ENCODE results near the gene SLC46A2.

The SLC46A2 gene

DNA sequence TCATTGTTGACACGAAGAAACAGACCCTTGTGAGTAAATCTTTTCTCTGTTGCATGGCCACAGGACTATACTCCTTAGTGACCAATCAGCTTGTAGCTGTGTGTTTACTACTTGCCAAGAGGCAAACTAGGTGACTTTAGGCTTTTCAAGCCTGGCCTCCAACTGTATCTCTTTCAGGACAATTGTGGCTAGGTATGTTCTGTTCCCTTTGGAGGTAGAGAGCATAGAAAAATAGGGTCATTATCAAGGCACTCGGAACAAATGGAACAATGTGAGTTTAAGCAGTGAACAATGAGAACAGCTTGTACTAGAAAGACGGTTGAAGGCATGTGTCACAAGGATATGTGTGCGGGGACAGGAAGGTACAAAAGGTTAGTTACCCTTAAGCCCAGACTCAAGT lies 48.1 kb downstream of the SLC46A2 start:
- DNase-seq (ENCODE audit: insufficient read length, low spot score) (no peak), FAIRE-seq (no peak)
- TF ChIP-seq POLR2A (IDR thresholded peaks at IDR 0.05; ENCODE audit: low read depth, low read length) = no peak

DNA sequence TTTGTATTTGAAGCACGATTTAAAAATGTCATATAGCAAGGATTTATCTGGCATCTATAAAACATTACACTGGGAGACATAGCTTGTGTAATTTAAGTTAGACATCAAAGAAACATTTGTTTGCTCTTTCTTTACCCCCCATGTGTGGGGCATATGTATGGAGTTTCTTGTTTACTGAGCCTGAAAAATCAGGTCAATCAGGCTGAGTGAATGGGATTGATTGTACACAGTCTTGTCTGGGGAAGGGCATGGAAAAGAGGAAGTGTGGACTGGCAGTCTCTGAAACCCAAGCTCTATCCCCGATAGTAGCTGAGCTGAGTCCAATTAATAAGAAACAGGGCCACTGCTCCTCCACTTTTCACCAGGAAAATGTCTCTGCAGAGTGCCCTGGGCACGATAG lies 49.4 kb downstream of the SLC46A2 start:
- no peak for TF ChIP-seq POLR2A (IDR thresholded peaks at IDR 0.05; ENCODE audit: low read depth, low read length)
- FAIRE-seq (no peak), DNase-seq (ENCODE audit: insufficient read length, low spot score) (no peak)

DNA sequence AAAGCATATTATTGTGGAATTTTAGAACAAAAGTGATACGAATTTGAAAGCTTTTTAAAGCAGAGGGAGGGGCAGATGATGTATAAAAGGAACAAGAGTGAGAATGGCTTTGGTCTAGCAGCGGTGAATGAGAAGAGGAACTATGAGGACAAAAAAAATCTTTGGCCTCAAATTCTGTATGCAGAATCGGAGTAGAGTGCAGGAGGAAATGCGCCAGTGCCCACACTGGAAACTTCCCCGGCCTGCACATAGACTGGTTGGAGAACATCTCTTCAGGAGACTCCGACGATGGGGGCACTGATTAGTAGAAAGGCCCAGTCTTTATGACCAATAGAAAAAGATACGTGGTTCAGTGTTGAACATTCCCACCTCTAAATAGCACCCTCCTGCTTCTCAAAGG lies 51.3 kb downstream of the SLC46A2 start:
- TF ChIP-seq POLR2A (IDR thresholded peaks at IDR 0.05; ENCODE audit: low read depth, low read length) = no peak
- DNase-seq (ENCODE audit: insufficient read length, low spot score) (no peak), FAIRE-seq (no peak)

DNA sequence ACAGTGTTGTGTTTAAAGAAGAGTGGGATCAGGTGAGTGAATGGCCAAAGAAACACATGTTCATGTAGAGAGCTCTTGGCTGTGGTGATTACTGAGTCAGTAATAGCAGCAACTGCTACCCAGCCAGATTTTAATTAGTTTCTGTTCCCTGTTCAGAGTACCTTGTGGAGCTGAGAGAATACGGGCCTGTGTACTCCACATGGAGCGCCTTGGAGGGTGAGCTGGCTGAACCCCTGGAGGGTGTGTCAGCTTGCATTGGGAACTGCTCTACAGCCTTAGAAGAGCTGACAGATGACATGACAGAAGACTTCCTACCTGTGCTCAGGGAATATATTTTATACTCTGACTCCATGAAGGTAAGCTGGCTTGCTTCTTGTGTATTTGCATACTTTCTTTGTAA lies 52.3 kb downstream of the SLC46A2 start:
- DNase-seq (ENCODE audit: insufficient read length, low spot score) (no peak), FAIRE-seq (no peak)
- TF ChIP-seq POLR2A (IDR thresholded peaks at IDR 0.05; ENCODE audit: low read depth, low read length) = no peak

DNA sequence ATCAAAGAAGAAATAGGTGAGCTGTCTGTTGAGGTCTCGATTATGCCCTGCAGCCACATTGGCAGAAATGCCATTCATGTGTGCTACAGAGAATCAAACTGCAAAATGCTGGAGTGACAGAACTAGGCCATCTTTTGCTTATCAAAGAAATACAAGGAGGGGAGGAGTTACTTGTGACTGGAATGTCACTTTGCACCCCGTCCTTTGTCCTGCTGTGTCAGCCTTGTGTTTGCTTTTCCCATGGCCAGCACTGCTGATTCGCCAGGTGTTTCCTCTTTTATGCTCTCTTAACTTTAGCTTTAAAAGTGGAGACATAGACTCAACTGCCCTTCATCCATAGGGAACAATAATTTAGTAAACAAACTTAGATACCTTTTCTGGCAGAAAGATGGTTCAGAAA lies 54.3 kb downstream of the SLC46A2 start:
- no peak for FAIRE-seq
- no peak for TF ChIP-seq POLR2A (IDR thresholded peaks at IDR 0.05; ENCODE audit: low read depth, low read length)
- no peak for DNase-seq (ENCODE audit: insufficient read length, low spot score)

DNA sequence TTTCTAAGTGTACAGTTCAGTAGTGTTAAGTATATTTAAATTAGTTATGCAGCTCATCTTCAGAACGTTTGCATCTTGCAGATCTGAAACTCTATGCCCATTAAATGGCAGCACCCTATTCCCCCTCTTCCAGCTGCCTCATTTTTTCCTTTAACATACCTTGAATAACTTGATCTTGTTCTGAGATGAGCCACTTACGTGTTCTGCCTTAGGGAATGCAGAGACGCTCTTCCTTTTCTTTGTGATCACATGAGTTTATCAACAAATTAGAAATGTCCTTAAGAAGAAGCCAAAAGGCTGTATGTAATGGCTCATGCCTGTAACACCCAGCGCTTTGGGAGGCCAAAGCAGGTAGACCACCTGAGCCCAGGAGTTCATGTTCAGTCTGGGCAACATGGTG lies 57.6 kb downstream of the SLC46A2 start:
- no peak for DNase-seq (ENCODE audit: insufficient read length, low spot score)

DNA sequence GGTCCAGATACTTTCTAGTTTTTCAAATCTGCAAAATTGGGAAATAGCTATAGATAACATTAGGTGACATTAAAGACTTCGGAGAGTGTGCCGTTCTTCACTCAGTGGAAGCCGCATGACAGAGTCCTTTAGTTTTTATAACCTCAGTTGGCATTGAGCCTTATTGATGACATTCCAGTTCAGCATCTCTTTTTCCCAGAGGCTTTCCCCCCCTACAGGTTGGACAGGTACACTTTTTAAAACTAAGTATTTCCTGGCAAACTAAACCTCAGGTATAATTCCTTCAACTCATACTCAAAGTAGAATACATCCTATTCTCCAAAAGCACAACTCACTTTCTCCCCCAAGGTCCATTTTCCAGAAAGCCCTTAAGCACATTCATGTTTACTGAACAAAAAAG lies 58.7 kb downstream of the SLC46A2 start:
- no peak for DNase-seq (ENCODE audit: insufficient read length, low spot score)
- FAIRE-seq = no peak
- no peak for TF ChIP-seq POLR2A (IDR thresholded peaks at IDR 0.05; ENCODE audit: low read depth, low read length)

More for the DNA sequence above, 57.6 kb downstream of the SLC46A2 start:
- TF ChIP-seq POLR2A (IDR thresholded peaks at IDR 0.05; ENCODE audit: low read depth, low read length) = no peak
- FAIRE-seq = no peak

DNA sequence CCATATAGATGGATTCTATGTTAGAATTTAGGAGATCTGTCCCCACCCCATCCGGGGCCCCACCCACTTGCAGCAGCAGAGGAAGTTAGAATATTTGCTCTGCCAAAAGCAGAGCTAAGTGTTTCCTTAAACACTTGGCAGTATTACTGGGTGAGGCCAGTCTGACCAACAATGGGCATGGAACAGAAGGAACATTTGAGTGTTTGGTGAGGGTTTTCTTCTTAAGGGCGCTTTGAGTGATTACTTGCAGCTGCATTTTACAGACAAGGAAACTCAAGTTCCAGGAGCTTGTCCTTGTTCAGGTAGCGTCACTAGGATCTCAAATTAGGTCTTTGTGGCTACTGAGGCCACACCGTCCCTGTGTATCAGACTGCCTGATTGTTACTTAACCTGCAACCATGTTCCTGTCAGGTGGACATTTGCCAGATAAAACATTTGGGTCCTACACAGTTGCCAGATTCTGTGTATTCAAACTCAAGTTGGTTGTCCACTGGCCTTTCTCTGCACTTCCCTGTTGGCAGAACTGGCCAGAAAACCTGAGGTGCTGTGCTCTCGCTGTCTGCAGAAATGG lies 59.3 kb downstream of the SLC46A2 start:
- TF ChIP-seq POLR2A (IDR thresholded peaks at IDR 0.05; ENCODE audit: low read depth, low read length) = no peak
- DNase-seq (ENCODE audit: insufficient read length, low spot score) (no peak), FAIRE-seq (no peak)
